GM12865 (cell line): Measurements from ENCODE around the gene SLC17A7.

Experiments
- DNase-seq: peaks from one replicate; pipeline ENCODE4 v3.0.0; 2010; ENCODE audit warnings: low read depth
- H3K4me3 ChIP-seq: 2 replicates; pipeline ENCODE4 v1.5.1; 2011; ENCODE audit warnings: mild to moderate bottlenecking, low read depth, low read length, control low read depth
- CTCF ChIP-seq: IDR thresholded peaks from 2 replicates; pipeline ENCODE4 v1.5.1; 2011; ENCODE audit warnings: low read length, control low read depth, low read depth, inconsistent platforms; ENCODE audit not compliant: insufficient read depth; ENCODE audit errors: missing control alignments

The SLC17A7 gene

GRCh38 chr19:49441960-49442350 is 628 bp upstream of the SLC17A7 start:
- no peak overlapping the region for H3K4me3 ChIP-seq
- no peak for TF ChIP-seq CTCF

GRCh38 chr19:49440439-49441209 is 703 bp downstream of the SLC17A7 start:
- H3K4me3 ChIP-seq, result no peak overlapping the region
- no peak for DNase-seq
- no peak for TF ChIP-seq CTCF

More at GRCh38 chr19:49441960-49442350, 628 bp upstream of the SLC17A7 start:
- no peak for DNase-seq

- TF ChIP-seq CTCF, result no peak
Observed at GRCh38 chr19:49439836-49440235, 1.5 kb downstream of the SLC17A7 start.

GRCh38 chr19:49438261-49438660 is 3.1 kb downstream of the SLC17A7 start:
- DNase-seq, result no peak
- TF ChIP-seq CTCF, result no peak
- no peak overlapping the region for H3K4me3 ChIP-seq

More at GRCh38 chr19:49439836-49440235, 1.5 kb downstream of the SLC17A7 start:
- H3K4me3 ChIP-seq, result no peak overlapping the region
- DNase-seq, result no peak

- H3K4me3 ChIP-seq, result no peak overlapping the region
- TF ChIP-seq CTCF, result no peak
- no peak for DNase-seq
Observed at GRCh38 chr19:49437231-49437630, 4.1 kb downstream of the SLC17A7 start.

- peak; percentile 79 for DNase-seq
- H3K4me3 ChIP-seq, result no peak overlapping the region
Observed at GRCh38 chr19:49436381-49437017, 4.8 kb downstream of the SLC17A7 start.

More at GRCh38 chr19:49436381-49437017, 4.8 kb downstream of the SLC17A7 start:
- no peak for TF ChIP-seq CTCF
